ENCODE results near the gene S100A7A.
"Not testable (repeated sequence)": the region's sequence is repeated elsewhere in the genome, so short reads cannot be mapped to it uniquely, and the experiment has no call there.

S100A7A gene

DNA sequence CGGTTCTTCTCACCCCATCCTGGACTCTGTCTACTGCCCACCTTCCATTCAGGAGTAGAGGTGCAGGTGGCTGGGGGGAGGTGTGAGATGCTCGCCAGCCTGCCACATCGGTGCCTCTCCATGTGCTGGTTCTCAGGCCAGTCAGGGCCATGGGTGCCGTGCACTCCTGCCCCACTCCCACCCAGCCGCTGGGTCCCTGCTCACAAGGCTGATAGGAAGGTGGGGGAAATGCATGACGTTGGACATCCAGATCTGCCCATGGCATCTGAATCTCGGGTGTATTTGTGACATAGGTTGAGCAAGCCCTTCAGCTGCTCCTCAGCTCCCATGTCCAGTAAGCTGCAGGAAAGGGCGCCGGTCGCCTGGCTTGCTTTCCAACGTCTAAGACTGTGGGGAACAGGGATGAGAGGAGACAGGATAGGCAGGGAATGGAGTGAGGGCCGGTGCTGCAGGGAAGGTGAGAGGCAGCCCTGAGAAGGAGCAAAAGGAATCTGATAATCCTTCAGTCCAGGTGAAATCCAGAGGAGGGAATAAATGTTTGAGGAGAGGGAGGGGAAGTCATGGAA lies 11.8 kb downstream of the S100A7A start:
- no peak for DNase-seq

DNA sequence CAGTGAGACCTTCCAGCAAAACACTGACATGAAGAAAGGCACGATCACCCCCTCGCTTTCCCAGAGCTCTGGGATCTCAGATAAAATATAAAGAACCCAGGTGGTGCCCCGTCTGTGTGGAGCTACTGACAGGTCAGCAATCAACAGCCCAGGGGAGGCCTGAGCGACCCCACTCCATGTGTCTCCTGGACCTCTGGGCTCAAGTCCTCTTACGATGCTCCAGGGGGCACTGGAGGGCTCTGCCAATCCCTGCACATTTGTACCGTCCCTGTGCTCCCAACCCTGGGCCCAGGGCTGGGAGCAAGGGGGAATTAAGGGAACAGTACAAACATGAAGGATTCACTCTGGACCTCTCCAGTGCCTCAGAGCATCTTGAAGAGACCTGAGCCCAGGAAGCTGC lies 12.5 kb downstream of the S100A7A start:
- no peak for DNase-seq

DNA sequence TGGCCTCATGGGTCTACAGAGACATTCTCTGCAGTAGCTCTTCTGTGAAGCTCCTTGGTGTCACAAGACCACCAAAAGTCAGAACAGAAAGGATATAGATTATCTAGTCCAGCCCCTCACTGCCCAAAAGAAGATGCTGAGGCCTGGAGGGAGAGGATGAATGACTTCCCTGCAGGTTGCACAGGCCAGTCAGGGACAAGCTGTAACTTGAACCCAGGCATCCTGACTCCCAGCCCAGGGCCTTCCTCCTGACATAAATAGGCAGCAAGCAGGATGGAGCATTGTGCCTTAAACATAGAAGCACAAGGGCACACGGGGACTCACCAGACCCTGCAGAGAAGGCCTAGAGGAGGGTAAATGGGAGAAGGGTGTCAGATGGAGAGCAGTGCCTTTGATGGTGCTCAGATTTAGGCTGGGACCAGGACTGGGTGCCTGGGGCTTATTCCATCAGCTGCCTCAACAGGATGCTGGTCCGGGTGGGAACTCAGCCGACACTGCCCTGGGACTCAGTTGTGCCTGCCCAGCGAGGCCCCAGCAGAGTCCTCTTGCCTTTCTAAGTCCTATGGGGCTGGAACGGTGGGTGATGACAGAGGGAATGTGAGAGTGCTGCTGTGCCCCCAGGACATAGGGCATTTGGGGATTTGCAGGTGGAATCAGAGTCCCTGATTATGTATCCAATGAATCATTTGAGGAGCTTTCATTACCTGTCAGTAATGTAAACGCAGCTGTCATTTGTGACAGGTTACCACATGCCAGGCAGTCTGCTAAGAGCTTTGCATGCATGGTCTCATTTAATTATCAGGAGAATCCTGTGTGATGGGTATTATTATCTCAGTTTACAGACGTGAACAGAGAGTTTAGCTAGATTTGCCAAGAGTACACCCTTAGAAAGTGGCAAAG lies 13.2 kb downstream of the S100A7A start:
- DNase-seq = no peak

DNA sequence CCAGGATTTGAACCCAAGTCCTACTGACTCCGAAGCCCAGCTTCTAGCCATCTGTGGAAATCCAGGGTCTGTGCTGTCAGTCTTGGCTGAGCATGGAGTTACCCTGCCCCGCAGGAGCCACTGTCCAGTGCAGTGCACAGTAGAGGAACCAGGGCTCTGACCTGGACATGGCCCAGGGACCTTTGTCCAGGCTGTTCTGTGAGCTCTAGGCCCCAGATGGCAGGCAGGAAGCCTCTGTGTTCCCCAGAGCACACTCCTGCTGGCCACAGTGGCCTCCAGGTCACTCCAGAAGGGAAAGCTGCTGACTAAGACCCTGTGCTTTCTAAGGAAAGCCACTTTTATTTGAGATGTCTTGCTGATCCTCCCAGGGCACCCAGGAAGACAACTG lies 13.8 kb downstream of the S100A7A start:
- no peak for DNase-seq

DNA sequence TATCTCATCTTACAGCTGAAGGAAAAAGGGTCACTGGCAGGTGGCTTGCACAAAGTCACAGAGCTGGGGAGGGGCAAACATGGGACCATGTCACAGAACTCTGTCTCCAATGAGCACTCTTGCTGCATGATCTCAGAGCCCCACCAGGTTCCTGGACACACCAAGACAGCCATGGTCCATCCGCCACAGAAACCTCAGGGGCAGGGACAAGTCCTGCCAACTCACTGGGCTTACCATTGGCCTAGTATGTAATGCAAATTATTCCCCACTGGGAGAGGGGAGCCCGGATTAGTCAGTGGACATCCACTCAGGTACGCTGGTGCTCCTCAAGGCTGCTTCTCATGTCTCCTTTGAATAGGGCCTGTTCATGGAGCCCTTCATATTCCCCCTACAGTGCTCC lies 14.2 kb downstream of the S100A7A start:
- DNase-seq = no peak

DNA sequence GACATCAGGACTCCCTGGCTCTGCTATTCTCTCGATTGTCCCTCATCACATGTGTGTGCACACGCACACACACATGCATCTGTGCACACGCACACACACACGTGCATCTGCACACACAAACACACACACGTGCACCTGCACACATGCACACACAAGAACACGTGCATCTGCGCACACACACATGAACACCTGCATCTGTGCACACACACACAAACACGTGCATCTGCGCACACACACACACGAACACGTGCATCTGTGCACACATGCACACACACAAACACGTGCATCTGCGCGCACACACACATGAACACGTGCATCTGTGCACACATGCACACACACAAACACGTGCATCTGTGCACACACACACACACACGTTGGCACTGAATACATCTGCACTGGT lies 14.7 kb downstream of the S100A7A start:
- DNase-seq = no peak

DNA sequence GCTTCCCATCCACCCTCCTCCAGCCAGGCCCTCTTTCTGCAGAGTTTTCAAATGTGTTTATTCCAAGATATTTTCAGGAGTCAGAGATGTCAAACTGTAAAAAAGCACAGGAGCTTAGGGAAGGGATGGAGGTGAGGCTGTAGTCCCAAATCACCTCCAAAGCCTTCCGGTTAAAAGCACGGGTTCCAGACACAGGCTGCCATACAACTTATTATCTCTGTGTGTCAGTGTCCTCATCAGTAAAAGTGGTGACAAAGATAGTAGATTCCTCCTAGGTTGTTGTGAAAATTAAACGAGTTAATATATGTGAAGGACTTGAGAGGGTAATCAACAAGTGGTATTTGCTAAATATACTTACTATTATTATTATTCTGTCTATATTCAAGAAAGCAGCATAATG lies 15.1 kb downstream of the S100A7A start:
- DNase-seq = no peak

DNA sequence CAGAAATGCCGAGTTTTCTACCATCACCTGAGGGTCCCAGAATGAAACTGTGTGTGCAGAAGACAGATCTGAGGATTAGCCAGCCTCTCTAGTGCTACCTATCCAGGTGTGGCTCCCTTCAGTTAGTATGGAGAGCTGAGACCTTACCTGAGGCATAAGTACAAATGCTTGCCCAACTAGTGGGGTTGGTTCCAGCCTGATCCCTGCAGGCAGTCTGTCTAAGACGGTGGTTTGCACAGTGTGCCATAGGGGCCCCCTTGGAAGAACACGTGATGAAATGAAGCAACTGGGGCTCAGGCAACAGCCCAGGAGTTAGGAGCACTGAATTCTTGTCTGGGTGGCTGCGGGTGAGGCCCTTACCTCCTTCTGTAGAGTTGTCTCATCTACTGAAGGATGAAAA lies 15.6 kb downstream of the S100A7A start:
- DNase-seq = no peak

DNA sequence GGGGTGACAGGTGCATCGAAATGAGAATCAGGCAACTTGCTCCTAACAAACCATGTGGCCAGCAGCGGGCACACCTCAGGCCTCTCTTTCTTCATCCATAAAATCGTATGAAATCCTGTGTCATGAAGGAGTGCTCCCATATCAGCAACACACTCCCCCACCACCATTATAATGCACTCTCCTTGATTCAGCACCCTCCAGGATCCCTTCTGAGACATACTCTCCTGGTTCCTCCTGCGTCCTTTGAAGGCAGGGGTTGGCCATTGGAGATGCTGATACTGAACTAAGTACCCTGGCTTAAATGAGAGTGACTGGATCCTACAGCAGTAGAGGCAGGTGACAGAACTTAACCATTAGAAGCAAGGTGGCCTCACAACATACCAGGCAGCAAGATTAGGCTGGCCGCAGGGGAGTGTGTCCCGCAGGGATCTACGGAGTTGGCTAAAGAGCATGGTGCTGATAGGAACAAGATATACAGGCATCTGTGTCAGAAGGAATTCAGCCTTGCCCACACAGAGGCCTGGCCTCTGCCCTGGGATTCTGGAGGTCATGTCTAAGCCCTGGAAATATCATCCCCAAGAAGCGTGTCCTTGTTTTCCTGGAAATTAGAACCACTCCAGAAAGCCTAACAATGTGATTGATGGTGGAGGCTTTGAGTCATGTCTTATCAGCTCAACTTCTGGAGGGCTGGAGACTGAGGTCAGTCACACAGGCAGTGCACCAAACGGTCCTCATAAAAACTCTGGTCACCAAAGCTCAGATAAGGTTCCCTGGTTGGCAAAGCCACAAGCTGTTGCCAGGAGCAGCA lies 16.8 kb downstream of the S100A7A start:
- no peak for DNase-seq

DNA sequence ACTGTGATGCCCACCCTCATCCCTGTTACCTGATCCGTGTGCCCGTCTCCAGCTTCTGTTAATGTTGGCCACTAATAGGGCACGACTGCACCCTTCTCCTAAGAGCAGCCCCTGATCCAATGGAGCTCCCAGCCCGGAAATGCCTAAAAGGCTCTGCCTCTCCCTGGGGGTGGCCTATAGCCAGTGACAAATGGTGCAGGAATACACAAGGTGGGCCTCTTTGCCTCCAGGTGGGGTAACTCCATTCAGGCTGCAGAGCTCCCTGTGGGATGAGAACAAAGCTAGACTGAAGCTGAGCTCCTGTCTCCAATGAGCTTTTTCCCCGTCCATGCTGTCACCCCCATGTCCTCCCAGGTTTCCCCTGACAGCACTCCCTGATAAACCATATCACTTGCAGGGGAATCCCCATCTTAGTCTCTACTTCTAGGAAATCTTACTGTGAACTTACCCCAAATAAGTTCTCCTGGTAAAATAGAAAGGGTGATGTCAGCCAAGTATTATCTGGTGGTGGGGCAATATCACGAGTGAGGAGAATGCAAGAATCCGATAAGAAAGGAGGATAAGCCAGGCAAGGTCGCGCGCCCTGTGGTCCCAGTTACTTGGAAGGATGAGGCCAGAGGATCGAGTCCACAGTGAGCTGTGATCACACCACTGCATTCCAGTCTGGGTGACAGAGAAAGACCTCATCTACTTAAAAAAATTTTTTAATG lies 18.6 kb downstream of the S100A7A start:
- no peak for DNase-seq

DNA sequence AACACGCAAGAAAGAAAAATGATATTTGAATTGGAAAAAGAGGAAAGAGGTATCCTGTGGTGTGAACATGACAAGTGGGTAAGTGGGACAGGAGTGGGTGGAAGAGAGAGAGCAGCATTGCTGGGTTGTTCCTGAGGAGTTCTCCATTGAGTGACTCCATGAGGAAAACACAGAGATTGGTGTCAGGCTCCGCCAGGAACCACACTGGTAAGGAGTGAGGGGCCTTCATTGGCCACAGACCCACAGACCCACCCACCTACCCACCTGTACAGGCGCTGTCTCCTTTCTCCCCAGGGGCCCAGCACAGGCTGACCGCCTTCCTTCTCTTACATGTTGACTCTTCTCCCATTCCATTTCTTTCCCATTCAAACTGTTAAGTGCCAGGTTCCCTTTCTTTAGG lies 20.9 kb downstream of the S100A7A start:
- no peak for DNase-seq

DNA sequence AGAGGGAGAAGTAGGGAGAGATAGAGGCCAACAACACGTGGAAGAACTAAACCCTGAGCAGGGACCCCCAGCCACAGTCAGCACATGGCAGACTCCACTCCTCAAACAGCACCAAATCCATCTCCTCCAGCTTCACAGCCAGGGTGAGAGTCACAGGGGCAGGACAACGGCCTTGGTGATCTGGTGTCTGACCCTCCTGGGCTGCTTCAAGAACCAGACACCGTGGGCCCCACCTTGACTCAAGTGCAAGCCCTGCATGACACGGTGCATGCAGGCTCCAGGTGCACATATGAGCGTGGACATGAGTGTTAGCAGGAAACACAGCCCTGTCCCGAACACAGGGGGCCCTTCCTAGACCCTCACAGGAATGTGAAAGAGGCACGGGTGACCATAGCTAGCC lies 22.3 kb downstream of the S100A7A start:
- DNase-seq = no peak

DNA sequence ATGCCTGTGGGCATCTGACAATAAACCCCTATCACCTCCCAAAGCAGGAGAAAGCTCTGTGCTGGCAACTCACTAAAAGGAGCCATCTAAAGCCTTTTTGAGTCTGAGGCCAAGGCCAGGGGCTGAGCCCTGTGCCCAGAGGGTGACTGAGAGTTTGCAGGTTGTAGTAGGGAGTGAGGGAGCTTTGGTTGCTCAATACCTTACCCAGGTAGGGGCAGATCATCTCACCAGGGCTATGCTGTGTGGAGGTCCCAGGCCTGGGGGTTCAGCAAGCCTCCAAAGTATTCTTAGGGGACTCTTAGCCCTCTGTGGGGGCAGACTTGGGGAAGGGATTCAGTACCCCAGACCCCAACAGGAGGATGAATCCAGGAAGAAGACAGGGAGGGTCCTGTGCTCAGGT lies 23.0 kb downstream of the S100A7A start:
- no peak for DNase-seq

DNA sequence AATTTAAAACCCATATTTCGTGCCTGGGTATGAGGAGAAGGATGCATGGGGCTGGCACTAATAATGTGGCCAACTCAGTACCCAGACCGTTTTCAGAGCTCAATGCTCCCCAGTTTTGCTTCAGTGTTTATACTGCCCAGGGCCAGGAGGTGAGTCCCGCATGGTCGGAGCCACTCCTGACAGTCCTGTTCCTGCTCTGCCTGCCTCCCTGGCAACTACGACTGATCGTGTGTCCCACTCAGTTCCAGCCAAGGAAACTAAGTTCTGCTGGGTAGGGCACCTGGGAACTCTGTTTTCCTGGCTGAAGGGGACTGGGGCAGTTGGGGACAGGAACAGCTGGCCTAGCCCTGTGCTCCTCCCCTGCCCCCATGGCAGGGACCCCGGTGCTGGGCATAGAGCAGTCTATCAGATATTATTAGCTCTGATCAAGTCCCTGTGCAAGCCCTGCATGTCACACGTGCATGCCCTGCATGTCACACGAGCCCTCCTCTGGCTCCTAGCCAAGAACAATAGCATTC lies 25.0 kb downstream of the S100A7A start:
- DNase-seq = peak; percentile 37

DNA sequence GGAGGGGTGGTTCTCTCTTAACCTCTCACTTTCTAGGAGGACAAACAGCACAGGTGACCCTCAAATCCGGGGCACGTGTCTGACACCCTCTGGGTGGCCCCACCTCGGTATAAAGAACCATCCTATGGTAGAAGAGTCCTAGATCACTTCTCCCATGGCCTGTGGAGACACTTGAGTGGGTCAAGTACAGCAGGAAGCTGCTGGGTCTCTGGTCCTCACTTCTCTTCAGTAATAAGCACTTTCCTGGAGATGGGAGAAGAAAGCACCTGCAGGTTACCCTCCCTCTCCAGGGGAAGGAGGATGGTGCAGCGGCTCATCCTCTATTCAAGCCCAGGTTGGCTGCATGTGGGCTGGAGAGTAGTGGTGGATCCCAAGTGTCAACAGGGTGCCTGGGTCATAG lies 27.2 kb downstream of the S100A7A start:
- DNase-seq = no peak

DNA sequence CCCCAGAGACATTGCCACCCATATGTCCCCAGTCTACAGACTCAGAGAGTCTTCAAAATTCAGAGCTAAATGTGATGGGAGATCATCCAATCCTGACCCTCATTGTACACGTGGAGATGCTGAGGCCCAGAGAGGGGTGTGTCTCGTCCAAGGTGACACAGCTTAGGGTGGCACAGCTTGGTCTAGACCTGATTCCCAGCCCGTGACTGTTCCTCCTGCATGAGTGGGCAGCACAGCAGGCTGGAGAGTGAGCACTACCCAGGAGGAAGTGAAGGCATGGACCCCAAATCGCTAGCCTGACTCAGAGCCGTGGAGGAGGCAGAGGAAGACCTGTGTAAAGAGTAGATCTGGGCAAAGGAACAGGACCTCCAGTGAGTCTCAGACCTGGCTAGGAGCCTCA lies 27.8 kb downstream of the S100A7A start:
- no peak for DNase-seq

DNA sequence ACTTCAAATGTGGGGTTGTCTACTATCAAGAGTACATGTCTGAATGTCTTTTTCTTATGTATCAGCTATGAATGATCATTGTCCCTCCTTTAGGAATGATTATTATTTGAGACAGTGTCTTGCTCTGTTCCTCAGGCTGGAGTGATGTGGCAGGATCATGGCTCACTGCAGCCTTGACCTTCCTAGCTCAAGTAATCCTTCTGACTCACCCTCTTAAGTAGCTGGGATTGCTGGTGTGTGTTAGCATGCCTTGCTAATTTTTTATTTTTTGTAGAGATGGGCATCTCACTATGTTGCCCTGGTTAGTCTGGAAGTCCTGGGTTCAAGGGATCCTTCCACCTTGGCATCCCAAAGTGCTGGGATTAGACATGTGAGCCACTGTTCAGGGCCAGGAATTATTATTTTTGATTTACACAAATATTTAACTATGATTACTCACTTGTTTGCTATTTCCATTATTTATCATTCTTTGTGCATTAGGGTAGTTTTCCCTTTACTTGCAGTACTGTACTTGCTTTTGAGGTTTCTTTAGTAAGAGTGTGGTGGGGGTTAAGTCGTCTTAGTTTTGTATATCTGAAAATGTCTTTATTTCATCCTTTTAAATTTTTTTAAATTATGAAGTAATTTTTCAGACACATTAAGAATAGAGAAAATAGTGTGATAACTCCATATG lies 31.3 kb downstream of the S100A7A start:
- DNase-seq = no peak

DNA sequence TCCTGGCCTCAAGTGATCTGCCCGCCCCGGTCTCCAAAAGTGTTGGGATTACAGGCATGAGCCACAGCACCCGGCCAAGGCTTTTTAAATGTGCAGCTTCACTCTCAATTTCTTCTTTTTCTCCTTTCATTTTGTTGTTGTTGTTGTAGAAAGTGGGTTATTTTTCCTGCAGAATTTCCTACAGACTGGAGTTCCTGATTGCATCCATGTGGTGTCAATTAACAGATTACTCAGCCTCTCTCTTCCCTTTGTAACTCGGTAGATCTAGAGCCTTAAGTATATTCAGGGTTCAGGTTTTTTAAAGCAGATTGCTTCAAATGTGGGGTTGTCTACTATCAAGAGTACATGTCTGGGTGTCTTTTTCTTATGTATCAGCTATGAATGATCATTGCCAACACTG lies 32.5 kb downstream of the S100A7A start:
- not testable (repeated sequence) for DNase-seq

DNA sequence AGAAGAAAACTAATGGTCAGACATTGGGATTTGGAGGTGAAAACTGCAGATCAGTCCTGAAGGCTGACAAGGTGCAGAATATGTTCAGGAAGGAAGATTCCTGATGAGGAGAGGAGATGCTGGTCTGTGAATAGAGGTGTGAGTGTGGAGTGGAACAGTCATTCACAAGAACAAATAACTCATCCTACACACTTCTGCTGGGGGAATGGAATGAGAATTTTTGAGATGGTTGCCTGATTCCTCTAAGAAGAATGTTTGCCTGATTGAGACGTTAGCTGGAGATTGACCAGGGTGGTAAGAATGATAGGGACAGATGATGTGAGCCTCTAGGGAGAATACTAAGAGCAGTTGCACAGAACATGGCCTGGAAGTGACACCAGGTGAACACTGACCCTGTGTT lies 40.1 kb downstream of the S100A7A start:
- no peak for DNase-seq

DNA sequence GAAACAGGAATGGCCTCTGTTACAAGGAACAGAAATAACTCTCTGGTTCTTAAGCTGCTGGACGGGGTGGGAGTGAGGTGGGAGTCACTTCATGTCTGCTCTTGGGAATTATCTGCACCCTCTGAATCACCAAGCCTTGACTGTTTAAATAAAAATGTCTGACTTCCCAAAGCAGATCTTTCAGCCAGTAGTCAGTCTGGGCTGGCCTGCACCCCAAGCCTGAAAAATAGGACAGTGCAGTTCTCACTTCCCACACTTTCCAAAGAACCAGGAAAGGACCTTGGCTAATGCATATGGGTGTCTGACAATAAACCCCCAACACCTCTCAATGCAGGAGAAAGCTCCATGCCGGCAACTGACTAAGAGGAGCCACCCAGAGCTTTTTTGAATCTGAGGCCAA lies 43.3 kb downstream of the S100A7A start:
- no peak for DNase-seq

DNA sequence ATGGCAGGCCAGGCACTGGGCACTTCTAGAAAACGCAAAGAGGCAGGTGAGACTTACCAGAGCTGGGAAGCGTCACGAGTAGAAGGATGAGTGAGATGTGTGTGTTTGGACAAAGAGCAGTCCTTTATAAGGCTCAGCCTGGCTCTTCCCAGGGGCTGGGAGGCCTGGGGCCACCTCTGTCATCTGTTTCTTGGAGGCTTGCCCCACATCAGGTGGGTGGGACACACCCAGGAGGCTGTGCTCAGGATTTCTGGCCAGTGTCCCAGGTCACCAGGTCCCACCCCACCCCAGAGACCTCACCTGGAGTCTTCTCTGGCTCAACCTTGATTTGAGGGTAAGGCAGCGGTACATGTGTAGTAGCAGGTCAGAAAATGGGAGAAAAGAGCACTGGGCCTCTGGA lies 44.2 kb downstream of the S100A7A start, which contains the start of gene S100A7:
Gene S100A7, minus strand, starts transcription at position 101 of the 400 bp plus-strand sequence. CDS start 1,638 bp downstream, outside the sequence.
- DNase-seq = no peak

DNA sequence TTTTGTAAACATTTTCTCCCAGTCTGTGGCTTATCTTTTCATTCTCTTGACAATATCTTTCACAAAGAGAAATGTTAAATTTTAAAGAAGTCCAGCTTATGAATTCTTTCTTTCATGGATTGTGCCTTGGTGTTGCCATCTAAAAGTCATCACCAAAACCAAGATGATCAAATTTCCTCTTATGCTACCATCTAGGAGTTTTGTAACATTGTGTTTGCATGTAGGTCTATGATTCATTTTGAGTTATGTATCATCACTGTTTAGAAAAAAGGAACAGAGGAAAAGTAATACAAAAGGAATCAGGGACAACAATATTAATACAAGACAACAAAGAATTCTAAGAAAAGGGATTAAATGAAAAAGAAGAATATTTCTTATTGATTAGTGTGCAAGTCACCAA lies 46.4 kb downstream of the S100A7A start:
- not testable (repeated sequence) for DNase-seq

Measured in NCI-H1092 (cell line).